GM18909 (cell line): Measurements from ENCODE around the gene PRKAB2.
"Not testable (repeated sequence)": the region's sequence is repeated elsewhere in the genome, so short reads cannot be mapped to it uniquely, and the experiment has no call there.

Source experiments
- ATAC-seq: cut with Tn5 transposase; IDR thresholded peaks from one replicate; pipeline ENCODE4 v1.9.1; 2021; ENCODE audit warnings: mild to moderate bottlenecking; ENCODE audit not compliant: unreplicated experiment, poor library complexity

The PRKAB2 gene

GRCh38 chr1:147172168-147173016 is at the start of gene PRKAB2:
TSS of gene PRKAB2 (minus strand) at chr1:147172470. CDS start at chr1:147172144, 326 bp downstream.
- peak; percentile 89 for ATAC-seq

- ATAC-seq, result no peak
These were observed 46.3 kb upstream of the PRKAB2 start for GRCh38 chr1:147218606-147219005.

- ATAC-seq, result no peak
These were observed 44.9 kb upstream of the PRKAB2 start for GRCh38 chr1:147217141-147217540.

- no peak for ATAC-seq
These were observed 43.9 kb upstream of the PRKAB2 start for GRCh38 chr1:147216124-147216523.

GRCh38 chr1:147215540-147215916 is 43.3 kb upstream of the PRKAB2 start:
- ATAC-seq, result no peak

GRCh38 chr1:147214842-147215539 is 42.7 kb upstream of the PRKAB2 start:
- ATAC-seq, result no peak

GRCh38 chr1:147214325-147214724 is 42.1 kb upstream of the PRKAB2 start:
- no peak for ATAC-seq

- no peak for ATAC-seq
These were observed 41.0 kb upstream of the PRKAB2 start for GRCh38 chr1:147213271-147213670.

GRCh38 chr1:147211577-147211976 is 39.3 kb upstream of the PRKAB2 start:
- ATAC-seq, result no peak

GRCh38 chr1:147210987-147211386 is 38.7 kb upstream of the PRKAB2 start:
- ATAC-seq, result no peak

- no peak for ATAC-seq
These were observed 37.9 kb upstream of the PRKAB2 start for GRCh38 chr1:147209825-147210821.

- ATAC-seq, result no peak
These were observed 36.3 kb upstream of the PRKAB2 start for GRCh38 chr1:147208619-147209018.

GRCh38 chr1:147207192-147207591 is 34.9 kb upstream of the PRKAB2 start:
- no peak for ATAC-seq

- no peak for ATAC-seq
These were observed 31.8 kb upstream of the PRKAB2 start for GRCh38 chr1:147204080-147204479.

- no peak for ATAC-seq
These were observed 30.3 kb upstream of the PRKAB2 start for GRCh38 chr1:147202576-147202975.

- no peak for ATAC-seq
These were observed 29.5 kb upstream of the PRKAB2 start for GRCh38 chr1:147201786-147202185.

GRCh38 chr1:147201276-147201675 is 29.0 kb upstream of the PRKAB2 start:
- no peak for ATAC-seq

- ATAC-seq, result not testable (repeated sequence)
These were observed 25.1 kb upstream of the PRKAB2 start for GRCh38 chr1:147197324-147197723.

GRCh38 chr1:147189514-147189913 is 17.2 kb upstream of the PRKAB2 start:
- ATAC-seq, result no peak

- ATAC-seq, result no peak
These were observed 13.2 kb upstream of the PRKAB2 start for GRCh38 chr1:147185432-147185831.
